NCI-H446 treated with DMSO at 0.1 percent for 48 hours (cell line): ENCODE results near the gene OR10K2.

Experiments
- DNase-seq: peaks from one replicate; lab custom pipeline; 2025; lab: John Stamatoyannopoulos, UW

Gene OR10K2

DNA sequence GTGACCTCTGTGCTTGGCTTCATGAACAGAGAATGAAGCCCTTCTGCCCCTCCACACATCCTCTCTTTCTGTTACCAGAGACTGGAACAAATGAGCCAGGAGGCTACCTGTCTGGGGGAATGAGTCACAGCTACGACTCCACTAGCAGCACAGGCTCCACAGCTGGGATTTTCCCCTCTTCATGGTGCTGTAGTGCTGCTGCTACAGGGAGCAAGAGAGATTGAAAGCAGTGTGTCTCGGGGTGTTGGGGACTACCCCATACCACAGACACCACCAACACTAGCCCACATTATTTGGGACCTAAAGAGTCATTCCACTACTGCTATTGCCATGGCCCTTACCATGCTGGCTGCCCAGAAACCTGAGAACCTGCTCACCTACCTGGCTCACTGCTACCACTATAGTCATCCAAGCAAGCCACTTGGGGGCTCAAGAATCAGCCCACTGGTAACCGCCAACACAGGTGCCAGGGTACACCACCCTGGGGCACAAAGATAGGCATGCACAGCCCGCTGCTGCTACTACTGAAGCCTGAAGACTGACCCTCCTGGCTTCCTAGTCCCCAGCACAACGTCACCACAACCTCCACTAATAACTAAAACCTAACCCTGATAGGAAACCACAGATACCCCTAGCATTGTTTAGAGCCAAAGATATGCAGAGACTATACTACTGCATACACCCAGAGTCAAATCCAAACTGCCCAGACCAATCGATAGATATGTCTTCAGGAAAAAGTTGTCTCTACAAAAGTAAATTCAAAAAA, 54.7 kb downstream of the OR10K2 start:
- no peak for DNase-seq
